SK-N-SH (cell line): Measurements from ENCODE around the gene BRI3. TPM values are rescaled to one million over a fixed set of nuclear protein-coding genes. Genes with fewer than 3 reads are reported as not detected.

Experiments used
- CTCF ChIA-PET: fragments of 300-600, 350-600 bp; formaldehyde crosslinking; extraction: SDS; loops from one replicate; lab custom pipeline; 2021; lab: Yijun Ruan, JAX
- POLR2A ChIA-PET: fragments of 350-600 bp; sonication (Branson Sonifier 250); formaldehyde crosslinking; extraction: SDS; loops from one replicate; lab custom pipeline; 2020; ENCODE audit warnings: antibody characterized with exemption, inconsistent platforms; lab: Yijun Ruan, JAX
- DNase-seq: peaks from one replicate; pipeline ENCODE4 v3.0.0; 2012
- H2AFZ ChIP-seq: fragments of 200-600 bp; sonication (generic); 2 replicates; pipeline ENCODE4 v1.8.1; 2016; ENCODE audit warnings: antibody characterized with exemption, mild to moderate bottlenecking, low read depth
- H3F3A ChIP-seq: fragments of 200-600 bp; sonication (generic); replicated peaks from 2 replicates; pipeline ENCODE3; 2016; ENCODE audit warnings: antibody characterized with exemption, mild to moderate bottlenecking; ENCODE audit not compliant: insufficient read depth
- H3K27ac ChIP-seq, 2 experiments: fragments of 200-500 bp in 1 of 2; fragments of 200-600 bp in 1 of 2; sonication (Bioruptor generic) in 1 of 2; sonication (generic), shearing (Covaris generic) in 1 of 2; 2 replicates each; pipeline versions ENCODE4 v1.5.1 to v1.6.1; 2014 to 2016; ENCODE audit warnings: low read depth in 2 of 2, inconsistent platforms in 1 of 2, low read length in 1 of 2, mild to moderate bottlenecking in 1 of 2, mixed read lengths in 1 of 2
- H3K27me3 ChIP-seq: fragments of 200-600 bp; sonication (generic), shearing (Covaris generic); 2 replicates; pipeline ENCODE4 v1.6.1; 2016; ENCODE audit warnings: mixed run types; ENCODE audit not compliant: insufficient read depth
- H3K36me3 ChIP-seq, 2 experiments: fragments of 200-500 bp in 1 of 2; fragments of 200-600 bp in 1 of 2; sonication (Bioruptor generic) in 1 of 2; sonication (generic) in 1 of 2; replicated peaks in 1 of 2; 2 replicates each; pipeline versions ENCODE3 to v1.5.1; 2014 to 2016; ENCODE audit warnings: low read length in 1 of 2, mild to moderate bottlenecking in 1 of 2; ENCODE audit not compliant: insufficient read depth in 2 of 2, control insufficient read depth in 1 of 2
- H3K4me1 ChIP-seq, 2 experiments: fragments of 200-500 bp in 1 of 2; fragments of 200-600 bp in 1 of 2; sonication (Bioruptor generic) in 1 of 2; sonication (generic), shearing (Covaris generic) in 1 of 2; 2 replicates each; pipeline versions ENCODE4 v1.5.1 to v1.6.1; 2014 to 2016; ENCODE audit warnings: low read depth in 1 of 2, low read length in 1 of 2, mixed run types in 1 of 2; ENCODE audit not compliant: insufficient read depth in 2 of 2, control insufficient read depth in 1 of 2
- H3K4me2 ChIP-seq: fragments of 200-600 bp; sonication (generic), shearing (Covaris generic); 2 replicates; pipeline ENCODE4 v1.6.1; 2017; ENCODE audit warnings: mixed run types
- H3K4me3 ChIP-seq, 2 experiments: fragments of 200-500 bp in 1 of 2; fragments of 200-600 bp in 1 of 2; sonication (Bioruptor generic) in 1 of 2; sonication (generic), shearing (Covaris generic) in 1 of 2; 2 replicates each; pipeline versions ENCODE4 v1.5.1 to v1.8.1; 2014 to 2016; ENCODE audit warnings: low read depth in 2 of 2, inconsistent platforms in 1 of 2, low read length in 1 of 2, mild to moderate bottlenecking in 1 of 2, mixed read lengths in 1 of 2, moderate library complexity in 1 of 2
- H3K79me2 ChIP-seq: fragments of 200-600 bp; sonication (generic); 2 replicates; pipeline ENCODE4 v1.8.1; 2017; ENCODE audit warnings: mild to moderate bottlenecking; ENCODE audit not compliant: insufficient read depth
- H3K9ac ChIP-seq: fragments of 200-600 bp; sonication (generic); 2 replicates; pipeline ENCODE4 v1.6.1; 2017; ENCODE audit warnings: mixed run types
- H3K9me2 ChIP-seq: fragments of 200-600 bp; sonication (generic); 2 replicates; pipeline ENCODE4 v1.6.1; 2017; ENCODE audit warnings: mixed run types
- H3K9me3 ChIP-seq: fragments of 200-600 bp; sonication (generic); 2 replicates; pipeline ENCODE4 v1.6.1; 2017; ENCODE audit warnings: mixed run types, mild to moderate bottlenecking, moderate library complexity
- H4K20me1 ChIP-seq: fragments of 200-600 bp; sonication (generic); 2 replicates; pipeline ENCODE4 v1.6.1; 2017; ENCODE audit warnings: mild to moderate bottlenecking, mixed run types; ENCODE audit not compliant: insufficient read depth
- EZH2phosphoT487 ChIP-seq: fragments of 200-600 bp; sonication (generic); IDR thresholded peaks from 2 replicates; pipeline ENCODE4 v1.6.1; 2017; ENCODE audit warnings: low read depth, mixed run types, mild to moderate bottlenecking, antibody characterized with exemption, moderate library complexity, borderline replicate concordance
- FOSL2 ChIP-seq: IDR thresholded peaks from 2 replicates; pipeline ENCODE4 v1.4.0; 2012; ENCODE audit warnings: low read depth, mild to moderate bottlenecking, moderate library complexity, borderline replicate concordance
- GATA2 ChIP-seq: sonication (generic); formaldehyde crosslinking; IDR thresholded peaks from 2 replicates; pipeline ENCODE4 v1.5.0; 2020; ENCODE audit warnings: mild to moderate bottlenecking, missing genetic modification reagents
- IRF3 ChIP-seq: fragments of 150-350 bp; IDR thresholded peaks from 2 replicates; pipeline ENCODE4 v1.6.1; 2016; ENCODE audit warnings: mild to moderate bottlenecking, low read depth, low read length
- MAX ChIP-seq: IDR thresholded peaks from 2 replicates; pipeline ENCODE4 v1.4.0; 2012; ENCODE audit warnings: low read depth
- NRF1 ChIP-seq: IDR thresholded peaks from 2 replicates; pipeline ENCODE4 v1.6.1; 2012; ENCODE audit warnings: low read depth, mild to moderate bottlenecking, low read length
- RAD21 ChIP-seq: IDR thresholded peaks from 2 replicates; pipeline ENCODE4 v1.6.1; 2012; ENCODE audit warnings: mild to moderate bottlenecking, low read length
- SIN3A ChIP-seq: IDR thresholded peaks from 2 replicates; pipeline ENCODE4 v1.6.1; 2012; ENCODE audit warnings: low read depth, mild to moderate bottlenecking, low read length, moderate library complexity, borderline replicate concordance
- SMC3 ChIP-seq: IDR thresholded peaks from 2 replicates; pipeline ENCODE4 v1.6.1; 2012; ENCODE audit warnings: low read depth, low read length, improper control_type of control experiment
- WGBS: methylation state at CpG from one replicate; pipeline ENCODE4 v1.1.6; 2017; ENCODE audit warnings: low lambda C conversion rate; 5-methylcytosine and 5-hydroxymethylcytosine counted together
- polyA plus RNA-seq, 3 experiments: library from polyadenylated mRNA; depleted of rRNA; stranded (reverse); fragments of >200 nt; gene quantifications; 2 replicates each; pipeline ENCODE4 v1.2.3, GENCODE V29; 2012
- TF ChIP-seq, protein P1 (sequence below): IDR thresholded peaks from 2 replicates; pipeline ENCODE4; 2012
- TF ChIP-seq, protein P2 (sequence below): fragments of 200-600 bp; sonication (generic); IDR thresholded peaks from 2 replicates; pipeline ENCODE4 v1.6.1; 2017; ENCODE audit warnings: antibody characterized with exemption, mild to moderate bottlenecking, moderate library complexity

BRI3 gene
- polyA plus RNA-seq, 1 of the 3 experiments (the other 2 are of a cell fraction), result 128 TPM

DNA sequence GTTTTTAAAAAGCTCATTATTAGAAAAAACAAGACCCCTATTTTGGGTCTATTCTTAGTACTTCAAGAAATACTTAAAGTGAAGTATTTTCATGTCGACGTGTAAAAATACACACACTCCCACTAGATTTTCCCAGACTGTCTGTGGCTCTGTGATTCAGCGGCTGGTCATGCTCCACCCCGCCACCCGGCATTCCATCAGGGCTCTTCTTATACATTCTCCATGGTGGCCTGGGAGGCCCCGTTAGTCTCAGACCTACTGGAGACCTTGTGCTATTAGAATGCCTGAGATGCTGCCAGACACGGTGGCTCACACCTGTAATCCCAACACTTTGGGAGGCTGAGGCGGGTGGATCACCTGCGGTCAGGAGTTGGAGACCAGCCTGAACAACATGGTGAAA, 42.5 kb upstream of the BRI3 start:
- H3K9me3 ChIP-seq, result no peaks in the 10 kb centered on the region
- H3K4me2 ChIP-seq, result no peak overlapping the region
- no peaks in the 10 kb centered on the region for H3K4me1 ChIP-seq
- TF ChIP-seq IRF3, result no peak
- no peak for TF ChIP-seq EZH2phosphoT487
- TF ChIP-seq SMC3, result no peak
- TF ChIP-seq, protein P1, sequence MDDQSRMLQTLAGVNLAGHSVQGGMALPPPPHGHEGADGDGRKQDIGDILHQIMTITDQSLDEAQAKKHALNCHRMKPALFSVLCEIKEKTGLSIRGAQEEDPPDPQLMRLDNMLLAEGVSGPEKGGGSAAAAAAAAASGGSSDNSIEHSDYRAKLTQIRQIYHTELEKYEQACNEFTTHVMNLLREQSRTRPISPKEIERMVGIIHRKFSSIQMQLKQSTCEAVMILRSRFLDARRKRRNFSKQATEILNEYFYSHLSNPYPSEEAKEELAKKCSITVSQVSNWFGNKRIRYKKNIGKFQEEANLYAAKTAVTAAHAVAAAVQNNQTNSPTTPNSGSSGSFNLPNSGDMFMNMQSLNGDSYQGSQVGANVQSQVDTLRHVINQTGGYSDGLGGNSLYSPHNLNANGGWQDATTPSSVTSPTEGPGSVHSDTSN, result no peak
- TF ChIP-seq FOSL2, result no peak
- no peak for TF ChIP-seq GATA2 (CRISPR knock-in tag)
- no peak for TF ChIP-seq NRF1
- H2AFZ ChIP-seq, result no peak overlapping the region
- H3F3A ChIP-seq, result no peaks in the 10 kb centered on the region
- ChIA-PET POLR2A (no interaction called here), CTCF (no interaction called here)
- WGBS, result 95% methylated on average over 9 of the region's 9 CpGs
- no peaks in the 10 kb centered on the region for H3K9me2 ChIP-seq
- H3K79me2 ChIP-seq, result no peaks in the 10 kb centered on the region
- H3K27me3 ChIP-seq, result no peaks in the 10 kb centered on the region
- H3K9ac ChIP-seq, result no peak overlapping the region
- H3K36me3 ChIP-seq, result peaks cover 8 to 10% of the 10 kb centered on the region in 2 experiments
- H3K27ac ChIP-seq, result no peak overlapping the region
- DNase-seq, result no peak
- H4K20me1 ChIP-seq, result no peaks in the 10 kb centered on the region
- H3K4me3 ChIP-seq, result no peak overlapping the region

DNA sequence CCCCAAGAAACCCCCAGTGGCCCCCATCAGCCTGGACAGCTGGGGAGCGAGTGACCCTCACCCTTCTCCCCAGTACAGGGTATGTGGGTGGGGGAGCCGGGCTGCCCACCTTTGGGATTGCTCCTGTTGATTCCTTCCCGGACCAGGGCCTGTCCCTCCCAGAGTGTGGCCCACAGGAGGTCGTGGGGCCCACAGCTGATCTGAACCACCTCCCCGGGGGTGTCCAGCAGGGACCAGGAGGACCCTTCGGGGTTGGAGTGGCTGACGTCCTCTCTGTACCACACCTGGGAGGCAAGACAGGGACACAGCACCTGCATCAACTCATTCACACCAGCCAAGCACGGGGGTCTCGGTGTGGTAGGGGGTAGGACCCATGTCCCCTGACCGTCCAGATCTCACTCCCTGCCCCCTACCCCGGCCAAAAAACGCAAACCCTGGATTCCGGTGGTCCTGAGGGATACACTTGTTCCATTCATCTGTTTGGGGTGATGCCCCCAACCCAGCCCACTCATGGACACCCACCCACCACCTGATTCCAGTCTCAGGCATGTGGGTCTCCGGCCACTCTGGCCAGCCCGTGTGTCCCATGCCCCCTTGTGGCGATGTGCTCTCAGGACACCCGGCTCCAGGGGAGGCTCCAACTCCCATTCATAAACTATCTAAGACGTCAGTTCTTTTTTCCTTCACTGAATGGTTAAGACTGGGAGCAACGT, 40.4 kb upstream of the BRI3 start:
- TF ChIP-seq SMC3 (peak; percentile 70), SIN3A (no peak), EZH2phosphoT487 (no peak), MAX (no peak), RAD21 (peak; percentile 73), GATA2 (CRISPR knock-in tag) (no peak)
- TF ChIP-seq, protein P2, sequence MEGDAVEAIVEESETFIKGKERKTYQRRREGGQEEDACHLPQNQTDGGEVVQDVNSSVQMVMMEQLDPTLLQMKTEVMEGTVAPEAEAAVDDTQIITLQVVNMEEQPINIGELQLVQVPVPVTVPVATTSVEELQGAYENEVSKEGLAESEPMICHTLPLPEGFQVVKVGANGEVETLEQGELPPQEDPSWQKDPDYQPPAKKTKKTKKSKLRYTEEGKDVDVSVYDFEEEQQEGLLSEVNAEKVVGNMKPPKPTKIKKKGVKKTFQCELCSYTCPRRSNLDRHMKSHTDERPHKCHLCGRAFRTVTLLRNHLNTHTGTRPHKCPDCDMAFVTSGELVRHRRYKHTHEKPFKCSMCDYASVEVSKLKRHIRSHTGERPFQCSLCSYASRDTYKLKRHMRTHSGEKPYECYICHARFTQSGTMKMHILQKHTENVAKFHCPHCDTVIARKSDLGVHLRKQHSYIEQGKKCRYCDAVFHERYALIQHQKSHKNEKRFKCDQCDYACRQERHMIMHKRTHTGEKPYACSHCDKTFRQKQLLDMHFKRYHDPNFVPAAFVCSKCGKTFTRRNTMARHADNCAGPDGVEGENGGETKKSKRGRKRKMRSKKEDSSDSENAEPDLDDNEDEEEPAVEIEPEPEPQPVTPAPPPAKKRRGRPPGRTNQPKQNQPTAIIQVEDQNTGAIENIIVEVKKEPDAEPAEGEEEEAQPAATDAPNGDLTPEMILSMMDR, result peak; percentile 83
- no peaks in the 10 kb centered on the region for H3K27me3 ChIP-seq
- H3K27ac ChIP-seq, result no peak overlapping the region
- ChIA-PET POLR2A (no interaction called here), CTCF (interaction anchor here (0.6 to 2.7 kb wide), 10 partner anchors 9 to 218 kb away, joined by 3 to 24 read pairs (median 4); partner anchors contain the start of gene LMTK2)
- no peak overlapping the region for H3K4me3 ChIP-seq
- H3F3A ChIP-seq, result no peaks in the 10 kb centered on the region
- no peaks in the 10 kb centered on the region for H3K9me2 ChIP-seq
- 70% methylated on average over 15 of the region's 19 CpGs for WGBS
- no peaks in the 10 kb centered on the region for H3K79me2 ChIP-seq
- H3K36me3 ChIP-seq, result peaks cover 8 to 10% of the 10 kb centered on the region in 2 experiments
- DNase-seq, result peak; percentile 89
- no peak overlapping the region for H3K4me2 ChIP-seq
- no peaks in the 10 kb centered on the region for H4K20me1 ChIP-seq
- H3K4me1 ChIP-seq, result no peaks in the 10 kb centered on the region
- H3K9me3 ChIP-seq, result no peaks in the 10 kb centered on the region
- no peak overlapping the region for H3K9ac ChIP-seq
- no peak overlapping the region for H2AFZ ChIP-seq
